Measurements from ENCODE around the gene PYCR2.

Gene PYCR2

GRCh38 chr1:225870911-225871310 is 53.1 kb downstream of the PYCR2 start:
- H3K4me3 ChIP-seq (ENCODE audit: low read length), result no peak overlapping the region
- no peak for DNase-seq (ENCODE audit: low read depth)
- TF ChIP-seq CTCF (IDR thresholded peaks at IDR 0.05; ENCODE audit: insufficient read depth, low read depth, low read length, missing control alignments), result no peak
